ENCODE measurements around the gene NCKAP5.

Gene NCKAP5

DNA sequence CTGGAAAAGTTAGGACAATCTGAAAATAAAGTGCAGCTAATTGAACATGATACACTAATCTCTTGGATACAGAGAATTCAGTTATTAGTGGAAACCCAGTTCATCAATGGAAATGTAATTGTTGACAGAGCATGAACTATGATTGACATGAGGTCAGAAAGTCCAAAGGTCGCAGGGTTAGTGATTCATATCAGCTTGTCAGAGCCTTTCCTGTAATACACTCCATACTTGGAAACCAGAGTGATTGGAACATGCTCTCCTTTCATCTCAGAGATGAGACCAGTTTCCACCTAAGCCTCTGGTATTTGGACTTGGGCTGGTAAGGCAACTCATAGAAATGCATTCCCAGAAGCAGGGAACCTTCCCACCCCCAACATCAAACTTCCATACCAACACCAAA is 8.5 kb upstream of the NCKAP5 start:
- DNase-seq (ENCODE audit: low read depth) = no peak
- TF ChIP-seq, protein P1, sequence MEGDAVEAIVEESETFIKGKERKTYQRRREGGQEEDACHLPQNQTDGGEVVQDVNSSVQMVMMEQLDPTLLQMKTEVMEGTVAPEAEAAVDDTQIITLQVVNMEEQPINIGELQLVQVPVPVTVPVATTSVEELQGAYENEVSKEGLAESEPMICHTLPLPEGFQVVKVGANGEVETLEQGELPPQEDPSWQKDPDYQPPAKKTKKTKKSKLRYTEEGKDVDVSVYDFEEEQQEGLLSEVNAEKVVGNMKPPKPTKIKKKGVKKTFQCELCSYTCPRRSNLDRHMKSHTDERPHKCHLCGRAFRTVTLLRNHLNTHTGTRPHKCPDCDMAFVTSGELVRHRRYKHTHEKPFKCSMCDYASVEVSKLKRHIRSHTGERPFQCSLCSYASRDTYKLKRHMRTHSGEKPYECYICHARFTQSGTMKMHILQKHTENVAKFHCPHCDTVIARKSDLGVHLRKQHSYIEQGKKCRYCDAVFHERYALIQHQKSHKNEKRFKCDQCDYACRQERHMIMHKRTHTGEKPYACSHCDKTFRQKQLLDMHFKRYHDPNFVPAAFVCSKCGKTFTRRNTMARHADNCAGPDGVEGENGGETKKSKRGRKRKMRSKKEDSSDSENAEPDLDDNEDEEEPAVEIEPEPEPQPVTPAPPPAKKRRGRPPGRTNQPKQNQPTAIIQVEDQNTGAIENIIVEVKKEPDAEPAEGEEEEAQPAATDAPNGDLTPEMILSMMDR (IDR thresholded peaks at IDR 0.05; ENCODE audit: low read depth, low read length) = no peak
- no peak overlapping the region for H3K4me3 ChIP-seq (ENCODE audit: low read depth, low read length)

DNA sequence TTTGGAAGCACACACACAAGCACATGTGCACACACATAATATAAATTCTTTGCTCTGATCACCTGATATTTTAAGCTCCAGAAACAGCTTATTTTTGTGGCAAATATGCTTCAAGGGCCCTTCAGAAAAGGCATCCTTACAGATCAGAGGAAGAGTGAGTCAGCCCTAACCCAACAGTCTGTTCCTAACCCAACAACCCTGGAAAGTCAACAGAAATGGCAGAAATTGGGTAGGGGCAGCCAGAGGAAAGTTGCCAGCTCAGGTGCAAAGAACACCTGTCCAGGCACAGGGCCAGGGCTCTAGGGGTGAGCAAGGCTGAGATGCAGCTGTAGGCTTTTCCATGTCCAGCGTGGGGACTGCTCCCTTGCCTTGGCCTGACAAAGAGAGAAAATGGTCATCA is 6.4 kb upstream of the NCKAP5 start:
- no peak for TF ChIP-seq POLR2A (IDR thresholded peaks at IDR 0.05; ENCODE audit: extremely low read depth, insufficient read length)
- TF ChIP-seq, protein P1 (IDR thresholded peaks at IDR 0.05; ENCODE audit: low read depth, low read length) = no peak
- TF ChIP-seq, protein P2, sequence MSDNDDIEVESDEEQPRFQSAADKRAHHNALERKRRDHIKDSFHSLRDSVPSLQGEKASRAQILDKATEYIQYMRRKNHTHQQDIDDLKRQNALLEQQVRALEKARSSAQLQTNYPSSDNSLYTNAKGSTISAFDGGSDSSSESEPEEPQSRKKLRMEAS (IDR thresholded peaks at IDR 0.05; ENCODE audit: low read depth, low read length) = no peak
- TF ChIP-seq MYC (IDR thresholded peaks at IDR 0.05; ENCODE audit: low read depth, low read length) = no peak
- no peak overlapping the region for H3K4me3 ChIP-seq (ENCODE audit: low read depth, low read length)
- no peak for DNase-seq (ENCODE audit: low read depth)

DNA sequence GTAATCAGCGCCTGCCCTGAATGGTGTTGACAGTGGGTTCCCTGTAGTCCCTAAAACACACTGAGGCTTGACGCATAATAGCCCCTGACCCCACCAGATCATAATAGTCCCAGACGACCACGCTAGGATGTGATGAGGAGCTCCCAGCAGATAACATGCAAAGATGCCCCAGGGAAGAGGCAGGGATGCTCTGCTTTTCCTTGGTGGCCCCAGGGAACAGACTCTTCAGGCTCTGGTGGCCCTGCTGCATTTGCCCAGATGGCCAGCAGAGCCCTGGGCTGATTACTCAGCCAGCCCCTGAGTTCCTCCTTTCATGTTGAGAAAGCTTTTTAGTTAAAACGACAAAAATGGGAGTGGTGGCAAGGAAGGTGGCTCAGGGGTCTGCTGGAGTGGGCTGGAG is 5.9 kb upstream of the NCKAP5 start:
- no peak overlapping the region for H3K4me3 ChIP-seq (ENCODE audit: low read depth, low read length)
- no peak for DNase-seq (ENCODE audit: low read depth)
- TF ChIP-seq, protein P2 (IDR thresholded peaks at IDR 0.05; ENCODE audit: low read depth, low read length) = no peak
- TF ChIP-seq POLR2A (IDR thresholded peaks at IDR 0.05; ENCODE audit: extremely low read depth, insufficient read length) (no peak), MYC (IDR thresholded peaks at IDR 0.05; ENCODE audit: low read depth, low read length) (no peak)
- TF ChIP-seq, protein P1 (IDR thresholded peaks at IDR 0.05; ENCODE audit: low read depth, low read length) = no peak

DNA sequence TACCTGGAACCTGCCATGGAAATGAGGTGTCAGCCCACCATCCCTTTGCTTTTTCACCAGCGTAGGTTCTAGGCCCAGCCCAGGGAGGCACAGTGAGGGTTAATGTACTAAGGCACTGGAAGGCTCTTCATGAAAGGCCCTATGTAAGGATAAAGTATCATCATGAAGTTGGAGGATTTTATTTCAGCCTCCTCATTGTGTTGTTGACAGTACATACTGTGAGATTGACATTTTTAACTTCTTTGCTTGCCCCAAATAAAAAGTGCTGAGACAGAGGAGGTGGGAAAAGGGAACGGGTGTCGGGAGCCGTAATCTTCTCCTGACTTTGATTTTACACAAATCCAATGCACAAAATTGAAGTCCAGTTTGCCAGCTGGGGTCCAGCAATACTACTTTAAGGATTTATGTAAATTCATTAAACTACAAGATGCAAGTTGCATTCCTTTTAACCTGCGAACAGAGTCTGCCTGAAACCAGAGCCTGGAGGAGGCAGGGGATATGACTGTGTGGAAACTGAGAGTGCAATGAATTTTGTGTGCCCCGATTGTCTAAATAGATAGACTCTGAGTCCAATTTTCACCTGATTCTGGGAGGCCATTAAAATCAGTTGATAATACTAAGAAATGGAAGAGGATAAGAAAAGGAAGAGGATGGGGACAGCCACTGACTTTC is 5.4 kb upstream of the NCKAP5 start:
- DNase-seq (ENCODE audit: low read depth) = no peak
- H3K4me3 ChIP-seq (ENCODE audit: low read depth, low read length) = no peak overlapping the region
- TF ChIP-seq, protein P1 (IDR thresholded peaks at IDR 0.05; ENCODE audit: low read depth, low read length) = no peak
- TF ChIP-seq POLR2A (IDR thresholded peaks at IDR 0.05; ENCODE audit: extremely low read depth, insufficient read length) (no peak), MYC (IDR thresholded peaks at IDR 0.05; ENCODE audit: low read depth, low read length) (no peak)
- TF ChIP-seq, protein P2 (IDR thresholded peaks at IDR 0.05; ENCODE audit: low read depth, low read length) = no peak

DNA sequence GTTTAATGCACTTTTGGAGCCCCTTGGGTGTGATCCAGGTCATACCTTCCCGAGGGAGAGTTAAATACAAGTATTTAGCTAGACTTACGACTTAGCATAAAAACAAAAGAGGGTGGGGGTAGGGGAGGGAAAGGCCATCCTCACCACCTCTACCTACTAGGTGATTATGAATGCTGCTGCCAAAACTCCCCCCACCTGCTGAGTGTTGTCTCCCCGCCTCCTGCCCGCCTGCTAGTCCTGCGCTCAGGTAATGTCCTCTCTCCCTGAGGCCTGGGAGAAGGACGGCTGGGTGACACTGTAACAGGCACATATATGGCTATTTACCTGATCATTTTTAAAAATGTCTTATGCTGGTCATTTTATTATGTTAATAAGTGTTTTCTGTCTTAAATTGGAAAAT is 3.0 kb upstream of the NCKAP5 start:
- DNase-seq (ENCODE audit: low read depth) = no peak
- no peak overlapping the region for H3K4me3 ChIP-seq (ENCODE audit: low read depth, low read length)
- no peak for TF ChIP-seq POLR2A (IDR thresholded peaks at IDR 0.05; ENCODE audit: extremely low read depth, insufficient read length)
- no peak for TF ChIP-seq MYC (IDR thresholded peaks at IDR 0.05; ENCODE audit: low read depth, low read length)
- TF ChIP-seq, protein P1 (IDR thresholded peaks at IDR 0.05; ENCODE audit: low read depth, low read length) = no peak
- TF ChIP-seq, protein P2 (IDR thresholded peaks at IDR 0.05; ENCODE audit: low read depth, low read length) = no peak

DNA sequence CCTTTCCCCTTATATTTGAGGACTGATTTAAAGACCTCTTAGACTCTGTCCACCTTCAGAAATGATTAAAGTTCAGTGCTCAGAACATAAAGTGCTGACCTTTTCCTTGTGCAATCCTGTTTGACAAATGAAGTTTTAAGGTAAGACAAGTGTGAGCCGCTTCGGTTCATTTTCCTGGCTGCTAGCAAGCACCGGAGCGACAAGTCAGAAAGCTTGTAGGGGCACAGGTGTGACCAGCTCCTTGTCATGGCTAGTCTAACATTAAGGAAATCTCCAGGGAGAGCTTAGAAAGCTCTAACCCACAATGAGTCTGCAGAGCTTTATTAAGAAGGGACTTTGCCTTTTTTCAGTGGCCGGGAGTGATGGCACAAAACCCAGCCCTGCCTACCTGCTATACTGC is 2.3 kb upstream of the NCKAP5 start:
- TF ChIP-seq MYC (IDR thresholded peaks at IDR 0.05; ENCODE audit: low read depth, low read length) = no peak
- no peak for DNase-seq (ENCODE audit: low read depth)
- no peak overlapping the region for H3K4me3 ChIP-seq (ENCODE audit: low read depth, low read length)

Data from NB4 (cell line).